ENCODE results near the gene ZNF691. TPM values are rescaled to one million over a fixed set of nuclear protein-coding genes. Genes with fewer than 3 reads are reported as not detected.
"Not testable (repeated sequence)": the region's sequence is repeated elsewhere in the genome, so short reads cannot be mapped to it uniquely, and the experiment has no call there.

The ZNF691 gene
- polyA plus RNA-seq, 3 donors = 19.3 to 21.1 (median 21.1) TPM

DNA sequence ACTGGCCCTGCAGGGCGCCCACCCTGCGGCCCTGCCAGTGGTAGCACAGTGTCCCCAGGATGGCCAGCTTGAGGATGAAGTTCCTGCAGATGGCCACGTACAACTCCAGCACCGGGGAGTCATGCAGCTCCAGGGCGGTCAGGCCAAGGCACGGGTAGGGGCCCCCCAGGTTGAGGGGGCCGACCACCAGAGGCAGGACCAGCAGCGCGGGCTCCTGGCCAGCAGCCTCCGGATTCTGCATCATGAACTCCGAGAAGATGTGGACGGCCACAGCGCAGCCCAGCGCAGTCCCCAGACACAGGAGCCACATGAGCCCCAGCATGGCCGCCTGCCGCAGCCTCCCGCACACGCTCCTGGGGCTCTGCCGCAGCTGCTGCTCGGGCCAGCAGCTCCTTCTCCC, 41.0 kb downstream of the ZNF691 start:
- DNase-seq (ENCODE audit: extremely low read depth in 1 of 11, low read depth in 9 of 11, low spot score in 4 of 11) = no peak

DNA sequence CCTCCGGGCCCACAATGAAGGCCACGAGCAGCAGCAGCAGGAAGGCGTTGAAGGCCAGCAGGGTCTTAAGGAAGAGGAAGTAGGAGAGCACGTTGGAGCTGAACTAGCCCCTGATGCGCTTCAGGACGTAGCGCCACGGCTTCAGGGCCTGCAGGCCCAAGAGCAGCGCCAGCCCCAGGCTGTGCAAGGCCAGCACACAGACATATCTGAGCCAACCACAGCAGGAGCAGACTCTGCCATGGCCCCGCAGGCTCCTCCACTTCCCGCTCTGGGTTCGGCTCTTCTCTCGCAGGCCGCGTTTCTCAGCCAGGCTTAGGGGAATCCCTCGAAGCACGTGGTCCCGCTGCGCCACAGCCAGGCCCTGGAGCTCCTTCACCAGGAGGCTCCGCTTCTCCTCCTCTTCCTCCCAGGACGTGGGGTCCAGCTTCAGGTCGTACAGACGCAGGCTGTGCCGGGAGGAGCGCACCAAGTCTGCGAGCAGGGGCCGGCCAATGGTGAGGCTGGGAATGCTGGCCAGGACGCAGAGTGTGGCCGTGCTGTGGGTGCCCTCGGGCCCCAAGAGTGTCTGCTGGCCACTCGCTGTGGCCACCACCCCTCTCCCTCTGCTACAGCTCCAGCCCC, 41.7 kb downstream of the ZNF691 start:
- DNase-seq (ENCODE audit: extremely low read depth in 1 of 11, low read depth in 9 of 11, low spot score in 4 of 11) = no peak

DNA sequence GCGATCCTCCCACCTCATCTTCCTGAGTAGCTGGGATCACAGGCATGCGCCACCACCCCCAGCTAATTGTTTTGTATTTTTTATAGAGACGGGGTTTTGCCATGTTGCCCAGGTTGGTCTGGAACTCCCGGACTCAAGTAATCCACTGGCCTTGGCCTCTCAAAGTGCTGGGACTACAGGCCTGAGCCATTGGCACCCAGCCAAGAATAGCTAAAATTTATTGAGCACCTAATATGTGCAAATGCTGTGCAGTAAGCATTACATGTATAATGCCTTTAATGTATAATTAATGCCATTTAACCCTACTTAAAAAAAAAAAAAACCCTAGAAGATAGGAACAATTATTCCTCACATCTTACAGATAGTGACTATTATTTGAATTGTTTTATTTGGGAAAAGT, 42.9 kb downstream of the ZNF691 start:
- no peak for DNase-seq (ENCODE audit: extremely low read depth in 1 of 11, low read depth in 9 of 11, low spot score in 4 of 11)

DNA sequence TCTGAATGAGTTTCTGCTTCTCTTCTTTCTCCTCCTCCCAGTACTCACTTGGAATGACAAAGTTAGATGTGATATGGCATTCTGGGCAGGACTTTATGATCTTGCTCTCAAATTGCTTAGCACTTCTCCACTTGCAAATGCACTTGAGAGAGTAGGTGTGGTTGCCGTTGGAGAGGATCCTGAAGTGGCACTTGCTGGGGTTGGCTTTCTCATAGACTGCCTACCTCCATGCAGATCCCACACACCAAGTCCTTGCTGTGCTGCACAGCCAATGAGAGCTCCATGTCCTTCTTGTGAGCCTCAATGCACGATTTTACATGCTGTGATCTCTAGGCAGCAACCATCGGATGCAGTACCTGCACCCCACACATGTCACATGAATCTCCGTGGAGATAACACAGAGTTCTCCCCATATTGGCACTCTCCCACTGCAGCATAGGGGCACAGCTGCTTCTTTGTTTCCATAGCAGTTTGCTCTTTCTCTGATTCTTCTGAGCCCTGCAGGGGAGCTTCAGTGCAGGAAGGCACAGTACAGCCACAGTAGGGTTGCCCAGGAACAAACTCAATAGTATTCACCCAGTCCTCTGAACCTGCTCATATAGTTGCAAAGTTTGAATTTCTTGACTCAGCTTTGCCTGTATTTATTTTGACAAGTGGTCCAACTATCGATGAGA, 45.2 kb downstream of the ZNF691 start:
- no peak for DNase-seq (ENCODE audit: extremely low read depth in 1 of 11, low read depth in 9 of 11, low spot score in 4 of 11)

DNA sequence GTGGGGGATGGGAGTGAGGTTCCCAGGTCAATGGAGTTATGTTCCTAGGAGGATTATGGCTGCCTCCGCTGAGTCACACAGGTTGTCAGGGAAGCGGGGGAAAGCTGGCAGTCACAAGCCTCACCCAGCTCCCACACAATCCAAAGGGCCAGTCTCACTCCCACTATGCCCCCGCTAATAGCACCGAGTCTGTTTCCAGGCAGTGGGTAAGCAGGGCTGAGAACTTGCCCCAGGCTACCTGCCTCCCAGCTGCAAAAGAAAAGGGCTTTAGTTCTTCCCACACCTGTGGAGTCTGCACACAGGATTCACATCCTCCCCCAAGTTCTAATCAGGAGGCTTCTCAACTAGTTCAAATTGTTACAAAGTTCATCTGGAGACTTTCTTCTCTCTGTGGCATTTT, 53.5 kb downstream of the ZNF691 start:
- DNase-seq (ENCODE audit: extremely low read depth in 1 of 11, low read depth in 9 of 11, low spot score in 4 of 11) = not testable (repeated sequence)

Other genes with a start within 250 kb of the ZNF691 start
- gene PPIH, start 188.2 kb upstream of the ZNF691 start, polyA plus RNA-seq (ENCODE audit: insufficient read length in 3 of 3) = 10 to 100 TPM; 50.1 to 58.6 (median 54.9) TPM
- 100 to 1,000 TPM; 579 to 686 (median 678) TPM for gene YBX1, start 164.2 kb upstream of the ZNF691 start, polyA plus RNA-seq (ENCODE audit: insufficient read length in 3 of 3)
- 100 to 1,000 TPM in 1 of 3 donors, 10 to 100 TPM in 2; 72.7 to 109 (median 93.4) TPM for gene CLDN19, start 106.4 kb upstream of the ZNF691 start, polyA plus RNA-seq (ENCODE audit: insufficient read length in 3 of 3)
- 10 to 100 TPM; 67.2 to 78.4 (median 68.1) TPM for gene P3H1, start 79.6 kb upstream of the ZNF691 start, polyA plus RNA-seq (ENCODE audit: insufficient read length in 3 of 3)
- 10 to 100 TPM; 10.1 to 15.1 (median 10.8) TPM for gene C1orf50, start 79.4 kb upstream of the ZNF691 start, polyA plus RNA-seq (ENCODE audit: insufficient read length in 3 of 3)
- gene TMEM269, start 61.6 kb upstream of the ZNF691 start, polyA plus RNA-seq (ENCODE audit: insufficient read length in 3 of 3) = 1 to 10 TPM in 1 of 3 donors, under 1 TPM in 2; 0.80 to 1.1 (median 0.86) TPM
- 10 to 100 TPM; 19.2 to 22.0 (median 19.2) TPM for gene ERMAP, start 29.5 kb upstream of the ZNF691 start, polyA plus RNA-seq (ENCODE audit: insufficient read length in 3 of 3)
- 10 to 100 TPM; 55.1 to 72.2 (median 71.3) TPM for gene SVBP, start 29.2 kb upstream of the ZNF691 start, polyA plus RNA-seq (ENCODE audit: insufficient read length in 3 of 3)
- gene SLC2A1, start 112.3 kb downstream of the ZNF691 start, polyA plus RNA-seq (ENCODE audit: insufficient read length in 3 of 3) = 10 to 100 TPM; 38.9 to 73.3 (median 42.7) TPM